Fibroblast of skin of right quadriceps (primary cell): ENCODE results near the gene UNC45B.
A peak's percentile ranks its signal among the peaks of the same experiment; 100 is the strongest.
"Not testable (repeated sequence)": the region's sequence is repeated elsewhere in the genome, so short reads cannot be mapped to it uniquely, and the experiment has no call there.

Source experiments
- DNase-seq: peaks from one replicate; pipeline ENCODE4 v3.0.0-alpha.2; 2013

Gene UNC45B

DNA sequence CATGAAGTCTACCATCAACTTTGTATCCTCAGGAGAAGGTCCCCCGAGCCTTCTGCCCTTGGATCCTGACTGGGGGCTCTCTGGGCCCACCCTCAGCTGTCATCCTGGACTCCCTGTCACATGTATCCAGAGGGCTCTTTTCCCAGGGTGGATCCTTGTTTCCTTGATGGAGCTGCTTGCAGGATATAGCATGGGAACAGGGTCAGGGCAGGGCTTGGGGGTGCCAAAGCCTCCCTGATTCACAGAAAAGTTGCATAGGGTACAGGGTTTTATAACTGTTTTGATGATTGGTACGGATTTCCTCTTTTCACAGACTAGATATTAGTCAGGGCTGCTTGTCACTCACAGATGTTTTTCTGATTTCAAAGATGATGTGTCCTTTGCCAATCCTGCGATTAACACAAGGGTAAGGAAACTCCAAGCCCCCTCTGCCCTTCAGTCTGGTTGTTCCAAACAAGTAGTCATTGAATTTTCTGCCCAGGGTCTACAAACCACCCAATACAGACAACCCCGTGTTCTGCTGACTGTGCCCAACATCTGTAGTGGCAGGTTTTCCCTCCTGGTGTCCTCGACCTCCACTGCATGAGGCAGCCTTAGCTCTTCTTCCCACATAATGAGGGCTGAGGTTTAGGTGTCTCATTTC lies 67.1 kb downstream of the UNC45B start:
- no peak for DNase-seq

DNA sequence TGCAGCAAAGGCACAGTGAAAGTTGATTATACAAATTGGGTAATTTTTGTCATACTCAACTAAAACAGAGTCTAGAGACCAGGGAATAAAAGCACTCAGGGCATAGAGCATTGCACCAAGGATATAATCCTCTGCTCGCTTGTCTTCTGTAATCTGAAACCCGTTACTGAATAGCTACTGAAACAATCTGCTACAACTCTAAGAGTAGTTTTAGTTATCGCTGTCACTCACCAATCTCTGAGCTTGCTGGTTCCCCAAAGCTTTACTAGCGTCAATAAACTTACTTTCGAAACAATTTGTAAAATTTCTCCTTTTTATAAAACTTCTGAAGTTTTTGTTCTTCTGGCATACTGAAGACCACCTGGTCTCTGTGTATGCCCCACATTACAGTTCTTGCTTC lies 69.5 kb downstream of the UNC45B start:
- no peak for DNase-seq

DNA sequence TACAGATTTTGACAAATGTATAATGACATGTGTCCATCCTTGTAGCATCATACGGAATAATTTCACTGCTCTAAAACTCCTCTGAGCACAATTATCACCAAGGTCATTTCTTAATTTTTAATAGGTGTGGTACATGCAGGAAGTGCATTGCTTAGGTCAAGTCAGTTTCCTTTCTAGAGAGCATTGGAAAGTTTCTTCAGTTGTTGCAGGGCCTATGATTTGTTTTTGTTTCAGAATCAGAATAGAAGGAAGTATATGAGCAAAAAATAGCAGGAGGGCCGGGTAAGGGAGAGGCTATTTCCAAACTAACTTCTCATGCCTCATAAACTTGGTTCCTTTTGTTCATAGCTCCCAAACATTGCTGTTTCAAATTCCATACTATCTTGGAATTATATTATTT lies 71.3 kb downstream of the UNC45B start:
- no peak for DNase-seq

GRCh38 chr17:35222452-35222851 lies 74.8 kb downstream of the UNC45B start:
- DNase-seq, result no peak

GRCh38 chr17:35224436-35224835 lies 76.8 kb downstream of the UNC45B start:
- DNase-seq, result no peak

GRCh38 chr17:35227546-35227945 lies 79.9 kb downstream of the UNC45B start:
- no peak for DNase-seq

DNA sequence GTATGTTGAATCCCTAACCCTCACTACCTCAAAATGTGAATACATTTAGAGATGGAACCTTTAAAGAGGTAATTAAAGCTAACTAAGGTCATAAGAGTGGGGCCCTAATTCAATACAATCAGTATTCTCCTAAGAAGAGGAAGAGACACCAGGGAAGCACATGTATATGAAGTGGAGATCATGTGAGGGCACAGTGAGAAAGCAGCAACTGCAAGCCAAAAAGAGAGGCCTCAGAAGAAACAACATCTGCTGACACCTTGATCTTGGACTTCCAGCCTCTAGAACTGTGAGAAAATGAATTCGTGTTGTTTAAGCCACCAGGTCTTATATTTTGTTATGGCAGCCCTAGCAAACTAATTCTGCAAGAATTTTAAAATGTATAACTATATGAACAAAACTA lies 82.0 kb downstream of the UNC45B start:
- no peak for DNase-seq

GRCh38 chr17:35234315-35234714 lies 86.7 kb downstream of the UNC45B start:
- DNase-seq, result not testable (repeated sequence)

GRCh38 chr17:35235289-35235688 lies 87.7 kb downstream of the UNC45B start:
- DNase-seq, result no peak

DNA sequence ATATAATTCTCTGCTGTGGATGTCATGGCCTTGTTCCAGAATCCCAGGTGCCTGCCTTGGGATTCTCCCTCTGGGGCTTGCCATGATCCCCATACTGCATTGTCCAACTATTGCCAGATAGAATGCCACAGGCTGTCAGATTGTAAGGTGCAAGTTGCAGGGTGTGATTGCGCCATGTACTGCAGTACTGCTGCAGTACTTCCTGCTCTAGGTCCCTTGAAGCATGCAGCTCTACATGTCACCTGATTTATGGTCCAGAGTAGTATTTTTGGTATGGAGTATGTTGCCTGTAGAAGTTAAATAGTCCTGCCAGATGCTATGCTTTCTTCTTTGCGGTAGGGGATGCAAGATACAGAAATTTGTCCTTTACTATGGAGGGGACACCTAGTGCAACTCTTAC lies 88.3 kb downstream of the UNC45B start:
- no peak for DNase-seq

- DNase-seq, result no peak
Measured at GRCh38 chr17:35236821-35237220, 89.2 kb downstream of the UNC45B start.

DNA sequence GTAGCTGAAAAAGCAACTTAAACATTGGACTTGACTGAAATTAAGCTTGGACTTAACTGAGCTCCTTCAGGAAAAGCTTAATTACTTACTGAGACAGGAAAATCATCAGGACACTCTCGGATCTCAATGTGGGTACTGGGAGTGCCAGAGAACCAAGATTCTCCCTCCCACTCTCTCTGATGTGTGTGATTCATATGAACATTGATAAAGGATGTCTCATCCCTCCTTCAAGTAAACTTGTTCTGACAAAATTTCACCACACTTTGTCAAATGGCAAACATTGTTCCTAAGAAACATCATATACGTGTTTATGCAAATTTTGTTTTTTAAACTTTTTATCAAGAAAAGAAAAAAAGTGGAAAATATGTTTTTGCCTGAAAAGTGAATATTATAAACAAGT lies 91.2 kb downstream of the UNC45B start:
- peak; percentile 61 for DNase-seq
